Thyroid gland (tissue), 4 donors: ENCODE data around the gene KAZALD1.

Experiments
- CTCF ChIP-seq, 6 experiments: fragments of 200-600 bp in 3 of 6; fragments of 450-650 bp in 3 of 6; sonication (generic) in 3 of 6; IDR thresholded peaks; one replicate each; pipeline ENCODE4 v1.5.1; 2016 to 2019; ENCODE audit warnings: antibody characterized with exemption in 6 of 6, mild to moderate bottlenecking in 2 of 6, inconsistent platforms in 1 of 6, moderate library complexity in 1 of 6
- POLR2A ChIP-seq, 2 donors: fragments of 450-650 bp; IDR thresholded peaks; one replicate each; pipeline ENCODE4 v1.6.1; 2017; ENCODE audit warnings: antibody characterized with exemption in 2 of 2, mild to moderate bottlenecking in 2 of 2, moderate library complexity in 1 of 2

DNA sequence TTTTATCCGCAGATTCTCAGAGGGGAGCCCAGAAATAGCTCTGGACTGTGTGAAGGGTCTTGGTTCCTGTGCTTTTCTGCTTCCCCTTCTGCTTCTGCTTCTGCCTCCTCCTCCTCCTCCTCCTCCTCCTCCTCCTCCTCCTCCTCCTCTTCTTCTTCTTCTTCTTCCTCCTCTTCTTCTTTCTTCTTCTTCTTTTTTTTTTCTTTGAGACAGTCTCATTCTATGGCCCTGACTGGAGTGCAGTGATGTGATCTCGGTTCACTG, 42.4 kb upstream of the KAZALD1 start:
- TF ChIP-seq POLR2A (IDR thresholded peaks at IDR 0.05) (no peak), CTCF (IDR thresholded peaks at IDR 0.05) (no peak)
